HG03575 (cell line): ENCODE results near the gene UBXN6.

Experiments used
- ATAC-seq: cut with Tn5 transposase; IDR thresholded peaks from one replicate; pipeline ENCODE4 v1.9.1; 2021; ENCODE audit not compliant: unreplicated experiment, insufficient number of reproducible peaks, low FRiP score; ENCODE audit errors: extremely low read depth

Gene UBXN6, protein sequence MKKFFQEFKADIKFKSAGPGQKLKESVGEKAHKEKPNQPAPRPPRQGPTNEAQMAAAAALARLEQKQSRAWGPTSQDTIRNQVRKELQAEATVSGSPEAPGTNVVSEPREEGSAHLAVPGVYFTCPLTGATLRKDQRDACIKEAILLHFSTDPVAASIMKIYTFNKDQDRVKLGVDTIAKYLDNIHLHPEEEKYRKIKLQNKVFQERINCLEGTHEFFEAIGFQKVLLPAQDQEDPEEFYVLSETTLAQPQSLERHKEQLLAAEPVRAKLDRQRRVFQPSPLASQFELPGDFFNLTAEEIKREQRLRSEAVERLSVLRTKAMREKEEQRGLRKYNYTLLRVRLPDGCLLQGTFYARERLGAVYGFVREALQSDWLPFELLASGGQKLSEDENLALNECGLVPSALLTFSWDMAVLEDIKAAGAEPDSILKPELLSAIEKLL

DNA sequence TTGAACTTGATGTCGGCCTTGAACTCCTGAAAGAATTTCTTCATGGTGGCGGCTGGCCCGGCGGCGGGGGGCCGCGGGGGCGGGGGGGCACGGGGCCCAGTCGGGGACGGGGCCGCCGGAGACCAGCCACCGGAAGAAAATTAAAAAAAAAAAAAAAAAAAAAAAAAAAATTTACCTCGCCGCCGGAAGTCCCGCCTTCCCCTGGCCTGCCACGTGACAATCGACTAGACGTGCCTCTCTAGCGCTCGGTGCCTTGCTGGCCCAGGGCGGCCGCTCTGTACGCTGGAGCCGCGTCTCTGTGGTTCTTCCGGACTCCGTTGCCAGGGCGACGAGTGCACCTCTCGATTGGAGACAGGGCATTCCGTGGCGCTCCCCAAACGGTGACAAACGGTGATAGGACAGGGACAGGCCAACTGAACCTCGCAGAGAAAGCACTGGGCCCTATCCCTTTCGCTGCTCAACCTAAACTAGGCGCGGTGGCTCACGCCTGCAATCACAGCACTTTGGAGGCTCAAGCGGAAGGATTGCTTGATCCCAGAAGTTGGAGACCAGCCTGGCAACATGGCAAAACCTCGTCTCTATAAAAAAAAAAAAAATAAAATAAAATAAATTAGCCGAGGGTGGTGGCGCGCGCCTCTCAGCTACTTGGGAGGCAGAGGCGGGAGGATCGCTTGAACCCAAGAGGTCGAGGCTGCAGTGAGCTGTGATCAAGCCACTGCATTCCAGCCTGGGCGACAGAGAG, at the start of gene UBXN6:
Gene UBXN6, minus strand, starts transcription at position 141 of the 742 bp plus-strand sequence. Its CDS starts 97 bp downstream, at position 44.
- peak; percentile 46 for ATAC-seq

DNA sequence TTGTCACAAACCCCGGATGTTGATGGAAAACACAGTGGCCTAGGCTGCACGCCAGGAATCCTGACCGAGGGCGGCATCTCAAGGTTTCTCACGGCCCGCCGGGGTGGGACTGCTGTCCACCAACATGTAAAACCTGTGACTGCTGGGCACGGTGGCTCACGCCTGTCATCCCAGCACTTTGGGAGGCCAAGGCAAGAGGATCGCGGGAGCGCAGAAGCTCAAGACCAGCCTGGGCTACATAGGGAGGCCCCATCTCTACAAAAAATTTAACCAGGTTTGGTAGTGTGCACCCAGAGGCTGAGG, 49.5 kb upstream of the UBXN6 start:
- no peak for ATAC-seq

DNA sequence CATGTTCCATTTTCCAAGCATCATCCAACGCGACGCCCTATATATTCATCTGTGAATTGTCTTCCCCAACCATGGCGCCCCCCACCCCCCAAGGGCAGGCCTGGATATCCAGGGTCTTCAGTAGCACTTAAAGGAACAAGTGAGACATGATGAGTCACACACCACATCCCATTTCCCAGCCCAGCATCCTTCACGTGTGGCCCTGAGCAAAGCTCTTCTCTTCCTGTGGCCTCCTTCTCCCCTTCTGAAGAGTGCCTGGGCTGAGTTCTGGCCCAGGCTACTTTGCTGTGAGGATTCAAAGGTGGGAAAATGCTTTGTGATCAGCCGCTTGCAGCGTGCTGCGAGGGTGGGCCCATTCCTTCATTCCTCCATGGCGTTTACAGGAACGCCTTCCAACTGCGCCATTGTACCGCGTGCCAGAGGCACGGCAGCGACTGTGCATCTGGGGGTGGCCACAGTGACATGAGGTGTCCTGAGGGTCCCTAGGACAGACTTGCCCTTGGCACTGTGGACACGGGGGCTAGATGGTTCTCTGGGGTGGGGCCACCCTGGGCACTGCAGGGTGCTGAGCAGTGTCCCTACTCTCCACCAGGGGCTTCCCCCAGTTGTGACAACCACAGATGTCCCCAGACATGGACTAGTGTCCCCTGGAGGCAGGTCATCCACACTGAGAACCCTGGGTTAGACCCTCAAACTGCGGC, 49.0 kb upstream of the UBXN6 start:
- no peak for ATAC-seq

DNA sequence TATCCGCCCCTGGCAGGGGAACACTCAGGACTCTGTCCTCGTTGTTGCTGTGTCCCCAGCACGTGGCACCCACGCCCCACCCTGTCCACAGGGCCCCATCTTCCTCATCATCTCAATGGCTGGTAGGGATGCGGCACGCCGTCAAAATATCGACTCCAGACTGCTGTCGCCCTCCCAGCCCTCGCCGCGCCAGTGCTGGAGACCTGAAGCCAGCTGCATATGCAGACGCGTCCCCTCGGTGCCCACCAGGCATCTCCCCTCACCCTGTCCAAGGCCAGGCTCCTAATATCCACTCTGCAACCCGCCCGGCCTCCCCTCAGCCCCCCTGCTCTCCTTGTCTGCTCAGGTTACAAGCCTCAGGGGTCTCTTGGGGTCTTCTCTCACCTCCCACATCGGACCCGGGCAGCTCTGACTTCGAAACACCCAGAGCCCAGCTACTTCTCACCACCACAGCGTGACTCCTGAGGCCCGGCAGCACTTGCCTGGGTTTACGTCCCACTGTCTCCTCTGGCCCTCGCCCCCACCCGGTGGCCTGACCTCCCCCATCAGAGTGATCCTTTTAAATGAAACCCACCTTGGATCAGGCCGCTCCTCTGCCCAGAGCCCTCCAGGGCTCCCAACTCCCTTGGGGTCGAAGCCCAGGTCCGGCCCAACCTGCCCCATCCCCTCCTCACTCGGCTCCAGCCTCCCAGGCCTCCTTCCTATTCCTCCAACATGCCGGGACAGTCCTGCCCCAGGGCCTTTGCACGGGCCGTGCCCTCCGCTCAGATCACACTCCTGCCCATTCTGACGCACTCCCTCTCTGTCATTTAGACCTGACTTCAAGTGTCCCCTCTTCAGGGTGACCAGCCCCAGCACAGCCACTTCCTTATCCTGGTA, 48.2 kb upstream of the UBXN6 start:
- ATAC-seq, result no peak

DNA sequence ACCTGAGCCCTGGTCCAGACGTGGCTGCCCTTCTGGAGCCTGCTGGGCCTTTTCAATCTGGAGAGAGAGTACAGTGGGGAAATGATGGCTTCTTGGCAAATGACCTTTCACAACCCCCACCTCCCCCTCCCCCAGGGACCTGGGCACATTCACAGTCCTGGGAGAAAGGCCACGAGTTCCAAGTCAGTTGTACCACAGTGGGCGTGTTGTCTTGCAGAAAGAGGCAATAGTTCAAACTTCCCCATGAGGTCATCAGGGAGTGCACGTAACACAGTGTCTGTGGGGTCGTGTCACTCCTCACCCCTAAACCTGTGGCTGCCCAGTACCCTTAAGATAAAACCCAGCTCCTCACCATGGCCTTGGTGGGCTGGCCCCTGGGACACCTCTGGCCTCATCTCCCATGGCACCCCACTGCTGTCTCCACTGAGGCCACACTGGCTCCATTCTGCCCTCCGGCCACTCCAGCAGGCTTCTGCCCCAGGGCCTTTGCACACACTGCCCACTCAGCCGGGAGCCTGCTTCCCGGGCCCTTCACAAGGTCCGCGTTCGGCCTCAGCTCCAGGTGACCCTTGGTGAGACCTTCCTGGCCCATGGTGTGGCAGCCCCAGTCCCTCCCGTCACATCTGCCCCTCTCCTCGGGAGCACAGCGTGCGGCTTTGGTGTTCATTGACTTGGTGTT, 47.4 kb upstream of the UBXN6 start:
- no peak for ATAC-seq

DNA sequence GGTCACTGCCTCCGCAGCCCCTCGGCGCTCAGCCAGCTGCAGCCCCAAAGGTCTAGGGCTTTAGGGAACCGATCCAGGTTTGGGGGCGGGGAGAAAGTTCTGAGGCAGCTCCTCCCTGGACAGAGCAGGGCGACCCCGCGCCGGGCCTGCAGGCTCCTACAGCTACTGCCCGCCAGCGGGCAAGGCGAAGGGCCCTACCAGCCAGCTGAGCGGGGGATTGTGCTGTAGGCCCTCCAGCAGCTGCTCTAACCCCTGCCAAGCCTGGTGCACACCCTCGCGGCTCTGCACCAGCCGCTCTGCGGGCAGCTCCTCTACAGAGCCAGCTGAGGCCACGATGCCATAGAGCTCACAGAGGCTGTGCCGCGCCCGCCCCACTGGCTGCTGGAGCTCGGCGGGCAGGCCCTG, 46.7 kb upstream of the UBXN6 start:
- no peak for ATAC-seq

DNA sequence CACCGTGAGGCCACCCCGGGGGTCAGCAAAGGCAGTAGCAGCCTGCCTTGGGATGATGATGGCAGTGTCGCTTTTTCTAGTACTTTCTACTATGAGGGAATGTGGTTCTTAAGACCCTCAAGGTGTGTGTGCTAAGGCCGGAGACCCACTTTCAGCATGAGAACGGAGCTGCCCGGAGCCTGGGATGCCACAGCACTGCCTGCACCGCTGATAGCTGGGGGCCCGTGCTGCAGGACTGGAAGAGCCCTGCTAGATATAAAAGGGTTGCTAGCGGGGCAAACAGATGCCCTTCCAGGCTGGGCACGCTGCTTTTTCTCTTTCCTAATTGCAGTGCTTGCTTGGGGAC, 46.2 kb upstream of the UBXN6 start:
- ATAC-seq, result no peak

DNA sequence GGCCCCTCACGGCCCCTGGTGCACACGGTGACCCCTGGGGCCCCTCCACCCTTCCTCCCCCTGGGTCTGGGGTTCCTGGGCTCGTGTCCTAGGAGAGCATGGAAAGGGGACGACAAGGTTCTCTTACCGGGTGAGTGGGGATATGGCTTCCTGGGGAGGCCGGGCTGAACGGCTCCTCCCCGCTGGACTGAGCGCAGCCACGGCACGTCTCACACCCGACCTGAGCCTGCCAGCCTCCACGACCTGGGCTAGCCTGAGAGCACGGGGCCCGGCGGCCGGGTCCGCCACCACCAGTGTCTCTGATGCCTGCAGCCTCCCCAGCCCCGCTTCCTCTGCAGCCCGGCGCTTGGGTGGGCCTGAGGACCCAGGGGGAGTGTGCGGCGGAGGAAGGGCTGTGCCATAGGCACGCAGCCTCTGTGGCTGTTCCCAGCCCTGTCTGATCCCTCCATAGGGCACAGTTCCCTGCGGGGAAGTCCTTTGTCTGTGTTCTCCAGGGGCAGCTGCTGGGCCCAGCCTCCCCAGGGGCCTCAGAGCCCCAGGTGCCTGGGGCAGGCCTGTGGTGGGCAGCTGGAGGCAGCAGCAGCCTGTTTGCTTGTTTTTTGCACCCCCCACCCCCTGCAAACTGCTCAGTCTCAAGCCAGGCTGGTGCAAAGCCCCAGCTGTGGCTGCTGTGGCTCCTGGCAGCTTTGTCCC, 45.7 kb upstream of the UBXN6 start:
- no peak for ATAC-seq

DNA sequence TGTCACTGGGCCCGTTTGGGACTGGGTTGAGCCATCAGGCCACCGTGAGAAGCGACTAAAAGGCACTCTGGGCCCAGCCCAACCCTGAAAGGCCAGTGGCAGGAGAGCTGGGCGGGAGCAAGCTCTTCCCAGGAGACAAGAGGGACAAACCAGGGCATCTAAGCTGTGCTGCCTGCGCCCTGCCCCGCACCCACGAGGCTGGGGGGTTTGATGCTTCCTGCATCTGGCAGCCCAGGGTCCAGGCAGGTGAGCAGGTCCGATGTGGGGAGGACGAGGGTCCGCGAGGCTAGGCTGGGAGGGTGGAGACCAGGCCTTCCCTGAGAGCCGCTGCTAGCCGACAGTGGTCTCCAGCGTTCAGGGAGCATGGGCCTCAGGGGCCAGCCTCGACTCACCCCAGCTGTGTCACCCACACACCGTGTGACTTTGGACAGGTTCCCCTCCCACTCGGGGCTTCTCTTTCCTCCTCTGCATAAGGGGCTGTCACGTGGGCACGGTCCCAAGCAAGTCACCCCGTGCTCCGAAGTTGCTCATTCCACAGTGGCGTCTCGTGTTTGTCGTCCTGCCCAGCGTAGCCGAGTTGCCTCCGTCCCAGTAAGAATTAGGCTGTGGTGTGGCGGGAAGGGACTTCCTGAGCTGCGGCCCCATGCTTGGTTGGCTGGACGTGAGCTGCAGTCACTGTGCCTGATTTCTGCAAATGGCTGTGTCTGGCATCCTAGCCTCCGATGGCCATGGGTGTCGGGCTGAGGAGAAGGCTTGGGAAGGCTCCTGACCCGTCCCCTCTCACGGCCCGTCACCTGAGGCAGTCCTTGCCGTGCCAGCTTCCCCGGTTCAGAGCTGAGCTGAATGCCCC, 44.9 kb upstream of the UBXN6 start:
- ATAC-seq, result no peak

DNA sequence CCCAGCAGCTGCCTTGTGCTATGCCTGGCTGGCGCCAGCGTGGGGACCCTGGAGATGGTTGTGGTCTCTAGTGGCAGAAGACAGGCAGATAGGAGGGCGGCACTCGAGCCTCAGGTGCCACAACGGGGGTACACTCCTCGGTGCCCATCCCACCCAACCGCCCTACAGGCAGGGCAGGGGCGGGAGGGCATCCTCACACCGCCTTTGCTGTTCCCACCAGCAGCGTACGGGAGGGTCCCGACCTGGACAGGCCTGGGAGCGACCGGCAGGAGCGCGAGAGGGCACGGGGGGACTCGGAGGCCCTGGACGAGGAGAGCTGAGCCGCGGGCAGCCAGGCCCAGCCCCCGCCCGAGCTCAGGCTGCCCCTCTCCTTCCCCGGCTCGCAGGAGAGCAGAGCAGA, 44.1 kb upstream of the UBXN6 start:
- no peak for ATAC-seq

DNA sequence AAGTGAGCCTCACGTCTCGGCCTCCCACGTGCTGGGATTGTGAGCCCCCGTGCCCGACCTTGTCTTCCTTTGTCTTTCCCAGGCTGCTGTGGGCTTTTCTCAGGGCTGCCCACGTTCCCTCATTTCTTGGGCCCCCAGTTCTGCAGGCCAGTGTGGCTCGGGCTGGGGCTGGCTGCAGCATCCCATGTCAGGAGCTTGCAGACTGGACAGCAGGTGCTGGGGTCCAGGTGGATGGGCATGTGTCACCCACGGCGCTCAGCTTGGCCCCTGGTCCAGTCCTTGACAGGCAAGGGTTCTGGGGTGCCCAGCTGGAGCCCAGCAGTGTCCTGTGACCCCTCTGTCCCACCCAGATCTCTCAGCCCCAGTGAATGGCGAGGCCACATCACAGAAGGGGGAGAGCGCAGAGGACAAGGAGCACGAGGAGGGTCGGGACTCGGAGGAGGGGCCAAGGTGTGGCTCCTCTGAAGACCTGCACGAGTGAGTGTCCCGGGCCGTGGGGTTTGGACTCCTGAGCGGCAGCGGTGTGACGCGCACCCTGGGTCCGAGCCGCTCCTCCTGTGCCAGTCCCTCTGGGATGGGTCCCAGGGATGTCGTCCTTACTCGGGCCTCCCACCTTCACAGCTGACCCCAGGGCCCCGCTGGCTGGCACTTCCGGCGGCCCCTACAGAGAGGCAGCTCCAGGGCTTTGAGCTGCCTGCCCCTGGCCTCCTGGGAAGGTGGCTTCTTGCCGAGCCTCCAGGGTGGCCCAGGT, 43.4 kb upstream of the UBXN6 start:
- ATAC-seq, result no peak

DNA sequence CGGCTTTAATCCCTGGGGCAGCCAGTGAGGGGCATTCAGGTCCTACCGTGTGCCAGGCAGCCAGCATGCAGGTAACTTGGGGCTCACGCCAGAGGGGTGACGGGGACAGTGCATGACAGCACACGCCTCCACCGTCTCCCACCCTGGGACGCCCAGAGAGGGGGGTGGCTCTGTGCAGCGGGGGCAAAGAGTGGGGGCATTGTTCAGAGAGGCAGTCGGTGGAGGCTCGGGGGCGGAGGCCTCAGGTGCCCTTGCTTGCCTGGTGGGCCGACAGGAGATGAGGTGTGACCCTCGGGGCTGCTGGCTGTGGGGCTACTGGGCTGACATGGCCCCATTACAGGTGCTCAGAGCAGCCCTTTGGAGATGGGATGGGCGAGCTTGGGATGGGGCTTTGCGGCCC, 42.3 kb upstream of the UBXN6 start:
- no peak for ATAC-seq

DNA sequence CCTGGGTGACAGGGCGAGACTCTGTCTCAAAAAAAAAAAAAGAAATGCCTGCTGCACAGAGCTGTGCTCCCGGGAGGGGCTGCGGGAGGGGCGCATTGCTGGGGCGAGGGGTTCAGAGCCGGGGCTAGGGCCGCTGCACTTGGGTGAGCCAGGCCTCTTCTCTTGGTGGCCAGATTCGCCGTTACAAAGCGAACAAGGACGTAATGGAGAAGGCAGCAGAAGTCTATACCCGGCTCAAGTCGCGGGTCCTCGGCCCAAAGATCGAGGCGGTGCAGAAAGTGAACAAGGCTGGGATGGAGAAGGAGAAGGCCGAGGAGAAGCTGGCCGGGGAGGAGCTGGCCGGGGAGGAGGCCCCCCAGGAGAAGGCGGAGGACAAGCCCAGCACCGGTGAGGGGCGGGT, 41.7 kb upstream of the UBXN6 start:
- no peak for ATAC-seq

DNA sequence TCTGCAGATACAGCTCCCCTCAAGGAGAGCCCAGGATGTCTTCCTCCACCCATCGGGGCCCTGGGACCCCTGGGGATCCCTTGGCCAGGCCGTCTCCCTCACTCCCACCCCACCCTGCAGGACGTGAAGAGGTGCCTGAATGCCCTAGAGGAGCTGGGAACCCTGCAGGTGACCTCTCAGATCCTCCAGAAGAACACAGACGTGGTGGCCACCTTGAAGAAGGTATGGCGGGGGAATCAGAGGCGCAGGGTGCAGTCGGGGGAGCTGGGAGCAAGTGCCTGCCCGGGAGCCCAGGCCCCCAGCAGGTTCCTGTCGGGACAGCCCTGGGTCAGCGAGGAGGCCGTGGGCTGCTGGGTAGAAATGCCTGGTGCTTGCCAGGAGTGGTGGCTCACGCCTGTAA, 41.1 kb upstream of the UBXN6 start:
- no peak for ATAC-seq

DNA sequence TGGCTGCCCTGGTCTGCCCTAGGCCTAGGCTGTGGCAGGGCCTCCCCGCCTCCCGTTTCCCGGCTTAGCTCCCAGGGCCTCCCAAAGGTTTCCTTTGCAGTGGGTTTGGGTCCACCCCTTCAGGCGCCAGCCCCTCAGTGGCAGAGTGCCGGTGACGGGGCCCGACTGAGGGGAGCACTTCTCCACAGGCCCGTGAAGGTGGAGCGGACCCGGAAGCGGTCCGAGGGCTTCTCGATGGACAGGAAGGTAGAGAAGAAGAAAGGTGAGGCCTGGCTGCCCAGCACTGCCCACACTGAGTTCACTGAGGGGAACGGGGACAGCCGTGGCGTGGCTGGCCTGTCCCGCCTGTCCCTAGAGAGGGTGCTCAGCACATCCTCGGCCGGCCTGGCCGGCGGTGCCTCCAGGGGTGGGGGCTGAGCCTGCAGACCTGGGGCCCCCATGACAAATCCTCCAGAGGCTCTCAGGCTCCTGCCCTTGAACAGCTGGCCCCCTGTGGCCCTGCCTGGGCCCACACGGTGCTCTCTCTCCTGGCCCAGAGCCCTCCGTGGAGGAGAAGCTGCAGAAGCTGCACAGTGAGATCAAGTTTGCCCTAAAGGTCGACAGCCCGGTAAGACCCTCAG, 40.3 kb upstream of the UBXN6 start:
- ATAC-seq, result no peak

DNA sequence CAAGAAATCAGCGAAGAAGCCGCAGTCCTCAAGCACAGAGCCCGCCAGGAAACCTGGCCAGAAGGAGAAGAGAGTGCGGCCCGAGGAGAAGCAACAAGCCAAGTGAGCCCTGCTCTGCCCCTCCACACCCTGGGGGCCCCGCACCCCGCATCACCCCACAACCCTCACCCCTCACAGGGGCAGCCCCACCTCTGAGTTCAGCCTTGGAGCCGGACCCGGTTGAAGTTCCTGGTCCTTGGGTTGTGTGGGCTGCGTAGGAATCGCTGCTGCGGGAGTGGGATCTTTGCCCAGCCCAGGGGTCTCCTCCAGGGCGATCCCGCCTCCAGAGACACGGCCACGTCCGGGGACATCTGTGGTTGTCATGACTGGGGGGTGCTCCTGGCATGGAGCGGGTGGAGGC, 38.7 kb upstream of the UBXN6 start:
- no peak for ATAC-seq
